ENCODE measurements around the gene OR51G2. TPM values are rescaled to one million over a fixed set of nuclear protein-coding genes. Genes with fewer than 3 reads are reported as not detected.

OR51G2 gene
- total and polyA plus RNA-seq, 11 donors = not detected

DNA sequence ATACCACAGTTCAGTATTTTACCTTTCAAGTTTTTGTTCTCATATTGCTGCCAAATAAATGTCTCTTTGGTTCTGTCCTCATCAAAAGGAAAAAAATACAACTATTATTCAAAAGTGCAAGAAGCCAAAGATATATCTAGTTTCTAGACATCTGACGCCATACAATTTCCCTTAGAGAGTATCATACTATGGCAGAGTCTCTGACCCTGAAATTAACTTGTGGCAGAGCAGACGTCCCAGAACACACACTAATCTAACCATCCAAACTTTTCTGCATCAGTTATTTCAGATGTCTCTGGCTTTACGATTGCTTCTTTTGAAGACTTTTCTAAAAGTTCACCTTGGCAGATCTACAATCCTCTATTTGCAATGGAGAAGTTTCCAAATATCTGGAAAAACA is 34.8 kb downstream of the OR51G2 start:
- ATAC-seq = no peak
- WGBS, 4 donors = 67 to 76% (median 71%) methylated on average over 3 of the region's 3 CpGs

DNA sequence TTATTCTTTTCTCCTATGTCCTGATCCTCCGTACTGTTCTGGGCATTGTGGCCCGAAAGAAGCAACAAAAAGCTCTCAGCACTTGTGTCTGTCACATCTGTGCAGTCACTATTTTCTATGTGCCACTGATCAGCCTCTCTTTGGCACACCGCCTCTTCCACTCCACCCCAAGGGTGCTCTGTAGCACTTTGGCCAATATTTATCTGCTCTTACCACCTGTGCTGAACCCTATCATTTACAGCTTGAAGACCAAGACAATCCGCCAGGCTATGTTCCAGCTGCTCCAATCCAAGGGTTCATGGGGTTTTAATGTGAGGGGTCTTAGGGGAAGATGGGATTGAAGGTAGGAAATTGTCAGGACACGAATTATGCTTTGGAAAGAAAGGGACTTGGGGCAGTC is 36.6 kb downstream of the OR51G2 start:
- no peak overlapping the region for H3K4me3 ChIP-seq
- H3K27ac ChIP-seq = no peak overlapping the region
- no peak for TF ChIP-seq CTCF (IDR thresholded peaks at IDR 0.05)
- no peaks in the 10 kb centered on the region for H3K36me3 ChIP-seq
- H3K27me3 ChIP-seq = no peaks in the 10 kb centered on the region
- H3K9me3 ChIP-seq = no peaks in the 10 kb centered on the region
- H3K4me1 ChIP-seq = no peaks in the 10 kb centered on the region
- WGBS, 4 donors = 85 to 89% (median 86%) methylated on average over 5 of the region's 5 CpGs
- no peak for ATAC-seq
- no peak for DNase-seq
- intact Hi-C loops (cut with DNase I) = no loop called here

More for the DNA sequence above, 34.8 kb downstream of the OR51G2 start:
- H3K4me3 ChIP-seq = no peak overlapping the region
- intact Hi-C loops (cut with DNase I) = no loop called here
- H3K4me1 ChIP-seq = no peaks in the 10 kb centered on the region
- H3K27ac ChIP-seq = no peak overlapping the region
- H3K9me3 ChIP-seq = no peaks in the 10 kb centered on the region
- no peaks in the 10 kb centered on the region for H3K27me3 ChIP-seq
- DNase-seq = no peak
- H3K36me3 ChIP-seq = no peaks in the 10 kb centered on the region
- TF ChIP-seq POLR2A (IDR thresholded peaks at IDR 0.05) (no peak), CTCF (IDR thresholded peaks at IDR 0.05) (no peak)

DNA sequence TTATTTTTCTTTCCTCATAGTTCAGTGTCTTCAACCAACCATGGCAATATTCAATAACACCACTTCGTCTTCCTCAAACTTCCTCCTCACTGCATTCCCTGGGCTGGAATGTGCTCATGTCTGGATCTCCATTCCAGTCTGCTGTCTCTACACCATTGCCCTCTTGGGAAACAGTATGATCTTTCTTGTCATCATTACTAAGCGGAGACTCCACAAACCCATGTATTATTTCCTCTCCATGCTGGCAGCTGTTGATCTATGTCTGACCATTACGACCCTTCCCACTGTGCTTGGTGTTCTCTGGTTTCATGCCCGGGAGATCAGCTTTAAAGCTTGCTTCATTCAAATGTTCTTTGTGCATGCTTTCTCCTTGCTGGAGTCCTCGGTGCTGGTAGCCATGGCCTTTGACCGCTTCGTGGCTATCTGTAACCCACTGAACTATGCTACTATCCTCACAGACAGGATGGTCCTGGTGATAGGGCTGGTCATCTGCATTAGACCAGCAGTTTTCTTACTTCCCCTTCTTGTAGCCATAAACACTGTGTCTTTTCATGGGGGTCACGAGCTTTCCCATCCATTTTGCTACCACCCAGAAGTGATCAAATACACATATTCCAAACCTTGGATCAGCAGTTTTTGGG is 37.2 kb downstream of the OR51G2 start, which contains the start of gene OR51T1:
Gene OR51T1 (plus strand): TSS at position 41 of the 641 bp plus-strand sequence. CDS start 0 bp downstream, at position 41.
- TF ChIP-seq CTCF (IDR thresholded peaks at IDR 0.05) (no peak), POLR2A (IDR thresholded peaks at IDR 0.05) (no peak)
- Histone ChIP-seq H3K4me3 (no peak within 1 kb of the TSS), H3K4me1 (no peaks in the 10 kb centered on the region), H3K27me3 (no peaks in the 10 kb centered on the region), H3K36me3 (no peaks in the 10 kb centered on the region), H3K9me3 (no peaks in the 10 kb centered on the region), H3K27ac (no peak within 1 kb of the TSS)
- DNase-seq (no peak), ATAC-seq (no peak)
- intact Hi-C loops (cut with DNase I) = no loop called here
- WGBS, 4 donors = 62 to 77% (median 70%) methylated on average over 8 of the region's 8 CpGs

DNA sequence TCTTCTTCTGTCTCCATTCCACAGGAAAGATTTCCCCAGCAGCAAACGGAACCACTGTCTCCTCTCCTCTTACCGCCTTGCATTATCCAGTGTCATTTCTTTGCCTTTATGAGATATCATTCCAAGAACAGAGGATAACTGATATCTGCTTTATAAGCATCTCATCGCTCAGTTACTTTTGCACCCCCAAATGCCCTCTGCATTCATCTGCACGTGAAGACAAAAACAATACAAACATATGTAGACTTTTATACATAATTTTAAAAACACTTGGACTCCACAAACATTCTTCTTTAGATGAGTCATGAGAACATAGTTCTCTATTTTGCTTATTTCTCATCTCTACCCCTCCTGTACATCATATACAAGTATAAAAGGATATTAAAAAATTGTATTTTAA is 38.0 kb downstream of the OR51G2 start:
- Histone ChIP-seq H3K27me3 (no peaks in the 10 kb centered on the region), H3K36me3 (no peaks in the 10 kb centered on the region), H3K4me3 (no peak overlapping the region), H3K4me1 (no peaks in the 10 kb centered on the region), H3K9me3 (no peaks in the 10 kb centered on the region), H3K27ac (no peak overlapping the region)
- intact Hi-C loops (cut with DNase I) = no loop called here
- no peak for DNase-seq
- WGBS, 4 donors = 74 to 81% (median 78%) methylated on average over 4 of the region's 4 CpGs
- TF ChIP-seq CTCF (IDR thresholded peaks at IDR 0.05) (no peak), POLR2A (IDR thresholded peaks at IDR 0.05) (no peak)
- ATAC-seq = no peak
